GM23248 (cell line): ENCODE results near the gene PEX10.

Experiments used
- EZH2 ChIP-seq: fragments of 200-600 bp; sonication (generic); IDR thresholded peaks from 2 replicates; pipeline ENCODE4 v1.6.1; 2018; ENCODE audit warnings: antibody characterized with exemption, mild to moderate bottlenecking; ENCODE audit not compliant: insufficient read depth, poor library complexity, severe bottlenecking
- EZH2phosphoT487 ChIP-seq: fragments of 200-600 bp; sonication (generic); IDR thresholded peaks from 2 replicates; pipeline ENCODE4 v1.6.1; 2018; ENCODE audit warnings: antibody characterized with exemption, moderate library complexity, mild to moderate bottlenecking, low read depth; ENCODE audit not compliant: insufficient read depth

DNA sequence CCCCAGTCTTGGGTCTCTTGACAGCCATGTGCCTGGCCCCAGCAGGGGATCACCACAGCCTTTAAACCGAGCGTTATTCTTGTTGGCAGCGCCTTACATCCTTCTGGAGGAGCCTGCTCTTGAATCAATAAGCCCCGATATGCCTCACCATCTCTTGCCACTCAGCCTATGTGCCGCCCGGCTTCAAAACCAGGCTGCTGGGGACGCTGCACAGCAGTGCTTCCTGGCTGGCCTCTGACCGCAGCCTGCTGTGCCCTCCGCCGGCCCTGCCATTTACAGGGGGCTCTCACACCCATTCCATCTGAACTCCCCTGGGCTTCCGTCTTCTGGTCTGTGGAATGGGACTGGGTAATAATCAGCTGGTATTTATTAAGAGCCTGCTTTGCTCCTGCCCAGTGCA is 3.0 kb upstream of the PEX10 start:
- no peak for TF ChIP-seq EZH2
- no peak for TF ChIP-seq EZH2phosphoT487
